Keratinocyte (primary cell): ENCODE data around the gene ZNFX1. TPM values are rescaled to one million over a fixed set of nuclear protein-coding genes. Genes with fewer than 3 reads are reported as not detected.

Source experiments
- DNase-seq: peaks from one replicate; pipeline ENCODE4 v3.0.0-alpha.2; 2011; ENCODE audit warnings: low read depth, missing footprints, low spot score
- FAIRE-seq: peaks from 2 replicates; lab custom pipeline; 2011; peaks lifted over from hg19 to GRCh38; lab: Jason Lieb, UNC
- H2AFZ ChIP-seq: 2 replicates; pipeline ENCODE4 v1.6.0; 2012; ENCODE audit warnings: low read length, control low read depth, inconsistent platforms; ENCODE audit not compliant: control insufficient read depth
- H3K27ac ChIP-seq: 2 replicates; pipeline ENCODE4 v1.5.1; 2011; ENCODE audit warnings: low read length; ENCODE audit not compliant: control insufficient read depth, insufficient read depth
- H3K27me3 ChIP-seq: 3 replicates; pipeline ENCODE4 v1.6.0; 2011; ENCODE audit warnings: low read length; ENCODE audit not compliant: control insufficient read depth, insufficient read depth; ENCODE audit errors: extremely low read depth
- H3K36me3 ChIP-seq, 2 experiments: 2 replicates in 1 of 2; 3 replicates in 1 of 2; pipeline ENCODE4 v1.5.1; 2011; ENCODE audit warnings: low read length in 2 of 2, mild to moderate bottlenecking in 1 of 2; ENCODE audit not compliant: control insufficient read depth in 2 of 2, insufficient read depth in 2 of 2; ENCODE audit errors: extremely low read depth in 1 of 2
- H3K4me1 ChIP-seq: 3 replicates; pipeline ENCODE4 v1.5.1; 2011; ENCODE audit warnings: low read length; ENCODE audit not compliant: control insufficient read depth, insufficient read depth; ENCODE audit errors: extremely low read depth
- H3K4me2 ChIP-seq: 3 replicates; pipeline ENCODE4 v1.6.0; 2011; ENCODE audit warnings: low read depth, low read length; ENCODE audit not compliant: control insufficient read depth, insufficient read depth; ENCODE audit errors: extremely low read depth
- H3K4me3 ChIP-seq, 3 experiments: fragments of 200-600 bp in 1 of 3; sonication (generic) in 1 of 3; 2 replicates in 2 of 3; 3 replicates in 1 of 3; pipeline ENCODE4 v1.5.1; 2011 to 2016; ENCODE audit warnings: low read length in 3 of 3, mild to moderate bottlenecking in 3 of 3, control low read depth in 2 of 3, inconsistent platforms in 1 of 3, low read depth in 1 of 3, mixed read lengths in 1 of 3, mixed run types in 1 of 3, moderate library complexity in 1 of 3; ENCODE audit not compliant: control insufficient read depth in 2 of 3, insufficient read depth in 2 of 3; ENCODE audit errors: extremely low read depth in 1 of 3
- H3K79me2 ChIP-seq: 2 replicates; pipeline ENCODE4 v1.6.0; 2012; ENCODE audit warnings: low read length; ENCODE audit not compliant: control insufficient read depth, insufficient read depth
- H3K9ac ChIP-seq: 3 replicates; pipeline ENCODE4 v1.6.0; 2011; ENCODE audit warnings: low read length; ENCODE audit not compliant: control insufficient read depth, insufficient read depth; ENCODE audit errors: extremely low read depth
- H3K9me1 ChIP-seq: 3 replicates; pipeline ENCODE4 v1.6.0; 2011; ENCODE audit warnings: low read length; ENCODE audit not compliant: control insufficient read depth, insufficient read depth; ENCODE audit errors: extremely low read depth
- H3K9me3 ChIP-seq: 2 replicates; pipeline ENCODE4 v1.5.1; 2012; ENCODE audit warnings: low read depth, low read length; ENCODE audit not compliant: control insufficient read depth
- H4K20me1 ChIP-seq: 3 replicates; pipeline ENCODE4 v1.6.0; 2011; ENCODE audit warnings: low read length; ENCODE audit not compliant: control insufficient read depth, insufficient read depth; ENCODE audit errors: extremely low read depth
- CTCF ChIP-seq, 3 experiments: IDR thresholded peaks in 1 of 3; conservative IDR thresholded peaks in 1 of 3; optimal IDR thresholded peaks in 1 of 3; 2 replicates in 2 of 3; 3 replicates in 1 of 3; pipeline versions ENCODE3 to v1.5.1; 2011; ENCODE audit warnings: low read length in 3 of 3, mild to moderate bottlenecking in 3 of 3, moderate library complexity in 2 of 3, control low read depth in 1 of 3, inconsistent platforms in 1 of 3; ENCODE audit not compliant: insufficient read depth in 2 of 3; ENCODE audit errors: extremely low read depth in 1 of 3
- EZH2 ChIP-seq: IDR thresholded peaks from one replicate; pipeline ENCODE4 v1.6.1; 2012; ENCODE audit warnings: inconsistent platforms, mild to moderate bottlenecking, low read length, moderate library complexity
- dilution Hi-C: fragments of 300-500 bp; cut with MboI; formaldehyde crosslinking; loops from one replicate; pipeline ENCODE4 v1.7.0; 2020; ENCODE audit warnings: low sequenced_read_pairs; ENCODE audit not compliant: extremely low pct_ligation_motif_present
- polyA plus RNA-seq, 5 experiments: library from polyadenylated mRNA; depleted of rRNA in 3 of 5; stranded (reverse) in 3 of 5; stranded (forward) in 1 of 5; unstranded in 1 of 5; fragments of >200 nt; gene quantifications; 1 replicate in 1 of 5; 2 replicates in 3 of 5; 3 replicates in 1 of 5; pipeline versions ENCODE4 v1.2.1 to v1.2.3, GENCODE V29; 2011 to 2012; ENCODE audit warnings: missing spikeins in 2 of 5, low read depth in 1 of 5, low replicate concordance in 1 of 5

Gene ZNFX1
- polyA plus RNA-seq, 1 donor (not counting 4 experiments of a cell fraction or from before 2014, with no cell fraction given), result 14.2 TPM

GRCh38 chr20:49306903-49307620, 29.2 kb upstream of the ZNFX1 start:
- FAIRE-seq, result no peak
- H3K4me2 ChIP-seq, result no peak overlapping the region
- H3K79me2 ChIP-seq, result no peaks in the 10 kb centered on the region

DNA sequence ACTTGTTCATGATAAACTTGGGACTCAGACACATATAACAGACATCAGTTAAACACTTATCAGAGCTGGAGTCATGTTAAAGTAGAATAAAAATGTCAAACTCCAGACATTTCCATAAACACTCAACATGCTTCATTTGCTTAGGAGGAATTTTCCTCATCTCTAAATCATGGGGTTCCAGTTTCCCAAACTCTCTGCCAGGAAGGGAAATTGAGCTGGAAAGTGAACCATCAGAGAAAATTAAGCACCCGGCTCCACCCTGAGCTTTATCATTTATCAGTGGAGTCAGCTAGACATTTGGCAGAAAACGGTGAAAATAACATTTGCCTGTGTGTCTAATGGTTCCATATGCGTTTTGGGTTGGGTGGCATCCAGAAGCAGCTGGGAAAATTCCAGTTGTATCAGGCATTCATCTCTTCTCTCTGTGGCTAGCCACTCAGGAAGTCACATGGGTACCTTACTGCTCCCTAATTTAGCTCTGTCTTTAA, 25.3 kb upstream of the ZNFX1 start:
- Histone ChIP-seq H3K79me2 (no peaks in the 10 kb centered on the region), H3K27ac (no peak overlapping the region), H3K4me1 (no peaks in the 10 kb centered on the region), H3K4me3 (no peak overlapping the region), H3K4me2 (no peak overlapping the region), H3K9ac (no peak overlapping the region), H3K27me3 (peaks cover 5% of the 10 kb centered on the region), H2AFZ (no peak overlapping the region), H3K9me3 (no peaks in the 10 kb centered on the region), H3K36me3 (no peaks in the 10 kb centered on the region), H4K20me1 (no peaks in the 10 kb centered on the region), H3K9me1 (no peaks in the 10 kb centered on the region)
- FAIRE-seq (no peak), DNase-seq (no peak)
- dilution Hi-C loops, result no loop called here
- TF ChIP-seq EZH2 (no peak), CTCF (optimal IDR thresholded peaks at IDR 0.05 in 1 of 3, IDR thresholded peaks at IDR 0.05 in 1 of 3, conservative IDR thresholded peaks at IDR 0.05 in 1 of 3; ENCODE audit: extremely low read depth in 1 of 3, insufficient read depth in 2 of 3, low read length in 3 of 3) (no peak)

More at GRCh38 chr20:49306903-49307620, 29.2 kb upstream of the ZNFX1 start:
- dilution Hi-C loops, result no loop called here
- H3K4me3 ChIP-seq, result no peak overlapping the region
- H3K9ac ChIP-seq, result no peak overlapping the region
- TF ChIP-seq EZH2, result no peak
- no peak for TF ChIP-seq CTCF (optimal IDR thresholded peaks at IDR 0.05 in 1 of 3, IDR thresholded peaks at IDR 0.05 in 1 of 3, conservative IDR thresholded peaks at IDR 0.05 in 1 of 3; ENCODE audit: extremely low read depth in 1 of 3, insufficient read depth in 2 of 3, low read length in 3 of 3)
- H3K27me3 ChIP-seq, result peaks cover 5% of the 10 kb centered on the region
- no peak overlapping the region for H2AFZ ChIP-seq
- no peak for DNase-seq
- H3K4me1 ChIP-seq, result peaks cover 4% of the 10 kb centered on the region
- no peaks in the 10 kb centered on the region for H3K9me3 ChIP-seq
- H3K36me3 ChIP-seq, result no peaks in the 10 kb centered on the region
- no peaks in the 10 kb centered on the region for H3K9me1 ChIP-seq
- H3K27ac ChIP-seq, result no peak overlapping the region
- no peaks in the 10 kb centered on the region for H4K20me1 ChIP-seq
